HPDE6-E6E7 (cell line): ENCODE measurements around the gene NUP155.
"Not testable (repeated sequence)": the region's sequence is repeated elsewhere in the genome, so short reads cannot be mapped to it uniquely, and the experiment has no call there.

Experiments
- DNase-seq: peaks from one replicate; pipeline ENCODE4 v3.0.0; 2011; ENCODE audit warnings: missing footprints; ENCODE audit errors: extremely low spot score

The NUP155 gene

DNA sequence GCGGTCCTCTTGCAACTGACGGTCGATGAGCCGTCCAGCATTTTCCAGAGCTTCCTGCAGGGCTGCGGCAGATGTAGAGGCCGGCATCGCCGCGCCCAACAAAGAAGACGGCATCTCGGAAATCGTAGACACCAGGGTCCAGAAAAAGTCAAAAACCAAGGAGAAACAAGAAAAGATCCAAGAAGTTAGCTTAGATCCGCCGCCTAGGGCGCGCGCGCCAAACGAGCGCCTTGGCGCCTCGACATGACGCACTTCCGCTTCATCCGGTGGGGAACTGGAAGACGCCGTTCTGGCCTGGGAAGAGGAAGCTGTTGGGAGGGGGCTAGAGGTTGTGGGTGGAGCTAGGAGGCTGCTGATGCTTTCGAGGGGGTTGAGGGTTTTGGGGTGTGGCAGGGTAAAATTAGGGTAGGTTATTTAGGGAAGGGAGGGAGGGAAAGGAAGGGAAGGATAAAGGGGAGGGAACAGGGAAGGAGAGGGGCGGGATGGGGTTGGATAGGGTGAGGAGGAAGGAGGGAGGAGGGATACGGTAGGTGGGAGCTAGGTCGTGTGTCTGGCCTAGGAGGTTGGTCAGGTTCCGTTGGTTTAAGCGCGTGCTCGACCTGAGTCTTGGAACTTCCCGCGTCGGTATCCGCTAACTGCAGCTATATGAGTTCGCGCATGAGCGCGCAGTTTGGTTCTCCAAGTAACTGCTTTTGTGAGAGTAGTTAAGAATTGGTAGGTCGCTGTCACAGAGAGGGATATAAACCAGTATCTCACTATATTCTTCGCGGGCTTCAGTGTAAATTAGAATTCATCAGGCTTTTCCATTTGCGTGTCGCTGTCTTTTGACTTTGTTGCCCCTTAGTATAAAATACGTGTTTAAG, at the start of gene NUP155:
Gene NUP155 (minus strand): TSS at position 243 of the 863 bp plus-strand sequence. CDS start 129 bp downstream, at position 114.
- peak; percentile 91 for DNase-seq

DNA sequence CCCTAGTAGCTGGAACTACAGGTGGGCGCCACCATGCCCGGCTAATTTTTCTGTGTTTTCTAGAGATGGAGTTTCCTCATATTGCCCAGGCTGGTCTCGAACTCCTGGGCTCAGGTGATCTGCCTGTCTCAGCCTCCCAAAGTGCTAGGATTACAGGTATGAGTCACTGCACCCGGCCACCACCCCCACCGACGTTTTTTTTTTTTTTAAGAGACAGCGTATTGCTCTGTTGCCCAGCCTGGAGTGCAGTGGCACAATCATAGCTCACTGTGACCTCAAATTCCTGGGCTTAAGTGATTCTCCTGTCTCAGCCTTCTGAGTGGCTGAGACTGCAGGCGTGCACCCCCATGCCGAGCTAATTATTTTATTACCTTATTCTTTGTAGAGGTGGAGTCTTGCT, 46.4 kb upstream of the NUP155 start:
- DNase-seq = no peak

DNA sequence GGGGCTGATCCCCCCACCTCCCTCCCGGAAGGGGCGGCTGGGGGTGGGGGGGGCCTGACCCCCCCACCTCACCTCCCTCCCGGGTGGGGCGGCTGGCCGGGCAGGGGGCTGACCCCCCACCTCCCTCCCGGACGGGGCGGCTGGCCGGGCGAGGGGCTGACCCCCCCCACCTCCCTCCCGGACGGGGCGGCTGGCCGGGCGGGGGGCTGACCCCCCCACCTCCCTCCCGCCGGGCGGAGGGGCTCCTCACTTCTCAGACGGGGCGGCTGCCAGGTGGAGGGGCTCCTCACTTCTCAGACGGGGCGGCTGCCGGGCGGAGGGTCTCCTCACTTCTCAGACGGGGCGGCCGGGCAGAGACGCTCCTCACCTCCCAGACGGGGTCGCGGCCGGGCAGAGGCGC, 44.5 kb upstream of the NUP155 start:
- not testable (repeated sequence) for DNase-seq

DNA sequence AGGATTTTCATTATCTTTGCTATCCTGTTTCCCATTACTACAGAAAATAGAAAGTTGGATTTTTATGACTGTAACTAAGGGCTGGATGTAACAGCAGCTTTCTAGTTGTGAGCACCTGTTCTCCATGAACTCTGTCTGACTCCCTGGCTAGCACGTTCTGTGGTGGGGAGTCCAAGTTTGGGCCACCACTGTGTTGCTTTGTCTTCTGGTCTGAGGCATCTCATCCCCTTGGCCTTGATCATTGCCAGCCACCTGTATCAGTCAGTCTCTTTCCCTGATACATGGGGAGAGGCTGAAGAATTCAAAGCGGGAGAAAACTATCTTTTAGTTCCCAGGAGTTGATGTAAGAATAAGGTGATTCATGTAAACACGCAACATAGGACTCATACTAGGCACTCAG, 41.6 kb upstream of the NUP155 start:
- DNase-seq = no peak

DNA sequence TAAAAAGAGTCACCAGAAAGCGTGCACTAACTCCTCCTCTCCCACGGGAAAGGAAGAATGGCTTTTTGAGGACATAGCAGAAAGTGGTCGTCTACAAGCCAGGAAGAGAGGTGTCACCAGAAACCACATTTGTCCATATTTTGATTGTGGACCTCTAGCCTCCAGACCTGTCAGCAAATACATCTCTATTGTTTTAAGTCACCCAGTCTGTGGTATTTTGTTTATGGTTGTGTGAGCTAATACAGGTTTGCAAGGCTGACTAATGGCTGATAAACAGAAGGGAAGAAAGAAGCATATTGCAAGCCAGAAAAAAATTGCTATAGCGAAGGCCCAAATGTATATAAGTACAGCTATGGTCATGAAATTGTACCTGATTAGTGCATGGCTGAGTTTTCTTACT, 29.6 kb upstream of the NUP155 start:
- no peak for DNase-seq

DNA sequence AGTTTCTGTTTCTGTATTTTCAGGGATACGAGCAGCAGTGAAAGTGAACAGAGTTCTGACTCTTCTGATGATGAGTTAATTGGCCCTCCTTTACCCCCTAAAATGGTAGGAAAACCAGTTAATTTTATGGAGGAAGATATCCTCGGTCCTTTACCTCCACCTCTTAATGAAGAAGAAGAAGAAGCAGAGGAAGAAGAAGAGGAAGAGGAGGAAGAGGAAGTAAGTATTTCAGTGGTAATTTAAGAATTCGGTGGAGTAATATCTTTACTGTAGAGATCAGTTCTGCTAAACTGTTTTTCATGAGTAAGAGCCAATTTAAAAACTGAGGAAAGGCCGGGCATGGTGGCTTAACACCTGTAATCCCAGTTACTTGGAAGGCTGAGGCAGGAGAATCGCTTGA, 25.4 kb upstream of the NUP155 start:
- DNase-seq = no peak

DNA sequence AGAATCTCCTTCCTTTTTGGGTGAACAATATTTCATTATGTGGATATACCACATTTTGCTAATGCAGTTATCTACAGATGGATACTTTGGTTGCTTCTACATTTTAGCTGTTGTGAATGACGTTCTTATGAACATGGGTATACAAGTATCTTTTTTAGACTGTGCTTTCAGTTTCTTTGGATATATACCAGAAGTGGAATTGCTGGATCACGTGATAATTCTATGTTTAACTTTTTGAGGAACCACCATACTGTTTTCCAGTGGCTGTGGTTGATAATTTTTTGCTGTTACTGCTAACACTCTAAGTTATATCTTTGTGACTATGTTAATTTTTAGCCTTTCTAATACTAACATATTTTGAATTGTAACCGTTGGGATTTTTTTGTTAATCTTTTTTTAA, 20.7 kb upstream of the NUP155 start:
- DNase-seq = no peak

DNA sequence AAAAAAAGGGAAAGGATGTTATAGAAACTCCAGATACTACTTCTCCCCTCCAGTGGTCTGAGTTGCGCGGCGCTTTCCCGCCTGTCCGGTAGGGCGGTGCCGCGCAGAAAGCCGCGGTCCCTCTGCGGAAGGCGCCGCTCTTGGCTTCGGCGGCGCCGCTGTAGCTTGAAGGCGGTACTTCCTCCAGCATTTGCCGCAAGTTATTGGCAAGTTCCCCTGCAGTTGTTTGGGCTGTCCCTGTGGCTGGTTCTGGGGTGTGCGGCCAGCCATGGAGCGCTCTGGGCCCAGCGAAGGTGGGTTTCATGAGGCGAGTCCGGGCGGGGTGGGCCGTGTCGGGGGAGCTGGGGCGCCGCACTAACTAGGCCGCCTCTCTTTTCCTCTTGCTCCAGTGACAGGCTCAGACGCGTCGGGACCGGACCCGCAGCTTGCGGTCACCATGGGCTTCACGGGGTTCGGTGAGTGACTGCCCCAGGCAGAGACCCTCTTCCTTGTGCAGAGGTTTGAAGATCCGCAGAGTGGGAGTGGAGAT, 8.3 kb upstream of the NUP155 start, which contains the start of gene WDR70:
Gene WDR70 (plus strand): TSS at position 219 of the 529 bp plus-strand sequence. CDS start 50 bp downstream, at position 269.
- DNase-seq = peak; percentile 49

DNA sequence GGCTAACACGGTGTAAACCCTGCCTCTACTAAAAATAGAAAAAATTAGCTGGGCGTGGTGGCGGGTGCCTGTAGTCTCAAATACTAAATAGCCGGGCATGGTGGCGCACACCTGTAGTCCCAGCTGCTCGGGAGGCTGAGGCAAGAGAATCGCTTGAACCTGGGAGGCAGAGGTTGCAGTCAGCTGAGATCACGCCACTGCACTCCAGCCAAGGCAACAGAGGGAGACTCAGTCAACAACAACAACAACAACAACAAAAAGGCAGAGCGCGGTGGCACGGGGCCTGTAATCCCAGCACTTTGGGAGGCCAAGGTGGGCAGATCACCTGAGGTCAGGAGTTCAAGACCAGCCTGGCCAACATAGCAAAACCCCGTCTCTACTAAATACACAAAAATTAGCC, 7.2 kb upstream of the NUP155 start:
- not testable (repeated sequence) for DNase-seq

DNA sequence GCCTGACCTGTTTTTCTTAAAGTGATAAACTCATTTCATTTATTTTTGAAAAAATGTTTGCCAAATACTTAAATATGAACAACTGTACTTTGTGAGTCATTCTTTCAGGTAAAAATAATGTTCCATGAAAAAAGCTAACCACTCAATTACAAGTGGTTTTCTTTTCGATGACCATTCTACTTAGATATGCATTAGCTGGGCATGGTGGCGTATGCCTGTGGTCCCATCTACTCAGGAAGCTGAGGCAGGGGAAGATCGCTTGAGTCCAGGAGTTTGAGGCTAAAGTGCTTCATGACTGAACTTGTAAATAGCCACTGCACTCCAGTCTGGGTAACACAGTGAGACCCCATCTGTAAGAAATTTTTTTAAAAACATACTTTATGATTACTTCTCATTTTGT, 4.2 kb upstream of the NUP155 start:
- no peak for DNase-seq

DNA sequence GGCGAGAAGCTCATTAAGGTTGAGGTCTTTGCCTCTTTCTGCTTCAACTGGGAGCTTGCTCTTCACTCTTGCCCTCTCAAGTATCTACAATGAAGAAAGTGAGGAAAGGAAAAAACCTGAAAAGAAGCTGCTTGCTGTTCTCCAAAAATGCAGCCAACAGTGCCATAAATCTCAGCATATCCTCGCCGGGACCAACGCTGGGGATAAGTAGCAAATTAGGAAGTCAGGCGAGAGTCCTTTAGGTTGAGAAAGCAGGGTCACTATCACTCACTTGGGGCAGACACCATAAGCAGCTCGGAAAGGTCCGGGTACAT, 399 bp downstream of the NUP155 start:
- peak; percentile 38 for DNase-seq

DNA sequence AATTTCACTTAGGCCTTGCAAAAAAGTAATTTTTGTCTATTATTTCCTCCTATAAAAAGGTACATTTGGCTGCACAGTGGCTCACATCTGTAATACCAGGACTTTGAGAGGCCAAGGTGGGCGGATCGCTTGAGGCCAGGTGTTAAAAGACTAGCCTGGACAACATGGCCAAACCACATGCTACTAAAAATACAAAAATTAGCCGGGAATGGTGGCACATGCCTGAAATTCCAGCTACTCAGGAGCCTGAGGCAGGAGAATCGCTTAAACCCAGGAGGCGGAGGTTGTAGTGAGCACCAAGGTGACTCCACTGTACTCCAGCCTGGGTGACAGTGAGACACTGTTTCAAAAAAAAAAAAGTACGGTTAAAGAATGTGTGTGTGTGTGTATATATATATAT, 15.7 kb downstream of the NUP155 start:
- DNase-seq = no peak

DNA sequence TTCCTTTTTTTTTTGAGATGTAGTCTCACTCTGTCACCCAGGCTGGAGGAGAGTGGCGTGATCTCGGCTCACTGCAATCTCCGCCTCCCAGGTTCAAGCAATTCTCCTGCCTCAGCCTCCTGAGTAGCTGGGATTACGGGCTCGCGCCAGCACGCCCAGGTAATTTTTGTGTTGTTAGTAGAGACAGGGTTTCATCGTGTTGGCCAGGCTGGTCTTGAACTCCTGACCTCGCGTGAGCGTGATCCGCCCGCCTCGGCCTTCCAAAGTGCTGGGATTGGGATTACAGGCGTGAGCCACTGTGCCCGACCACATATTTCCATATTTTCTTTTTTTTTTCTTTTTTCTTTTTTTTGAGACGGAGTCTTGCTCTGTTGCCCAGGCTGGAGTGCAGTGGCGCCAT, 28.2 kb downstream of the NUP155 start:
- not testable (repeated sequence) for DNase-seq

DNA sequence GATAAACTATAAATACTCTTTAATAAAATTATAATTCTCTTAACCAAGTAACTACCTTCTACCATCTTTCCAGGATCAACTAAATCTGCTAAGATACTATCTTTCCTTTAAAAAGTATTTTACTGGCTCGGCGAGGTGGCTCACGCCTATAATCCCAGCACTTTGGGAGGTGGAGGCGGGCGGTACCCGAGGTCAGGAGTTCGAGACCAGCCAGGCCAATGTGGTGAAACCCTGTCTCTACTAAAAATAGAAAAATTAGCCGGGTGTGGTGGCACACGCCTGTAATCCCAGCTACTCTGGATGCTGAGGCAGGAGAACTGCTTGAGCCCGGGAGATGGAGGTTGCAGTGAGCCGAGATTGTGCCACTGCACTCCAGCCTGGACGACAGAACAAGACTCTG, 36.2 kb downstream of the NUP155 start:
- DNase-seq = not testable (repeated sequence)

DNA sequence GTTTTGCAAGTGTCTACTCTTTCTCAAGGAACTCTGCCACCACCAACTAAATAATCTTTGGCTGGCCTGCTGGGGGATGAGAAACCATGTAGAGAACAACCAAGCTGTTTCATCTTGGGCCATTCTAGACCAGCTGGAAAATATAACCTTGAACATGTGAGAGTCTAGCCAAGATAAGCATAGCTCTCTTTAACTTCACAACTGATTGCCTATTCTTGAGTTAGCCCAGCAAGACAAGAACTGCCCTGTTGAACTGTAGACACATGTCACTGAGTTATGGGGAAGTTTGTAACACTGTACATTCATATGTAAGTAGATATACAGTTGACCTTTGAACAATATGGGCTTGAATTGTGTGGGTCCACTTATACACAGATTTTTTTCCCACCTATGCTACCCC, 44.4 kb downstream of the NUP155 start:
- no peak for DNase-seq

DNA sequence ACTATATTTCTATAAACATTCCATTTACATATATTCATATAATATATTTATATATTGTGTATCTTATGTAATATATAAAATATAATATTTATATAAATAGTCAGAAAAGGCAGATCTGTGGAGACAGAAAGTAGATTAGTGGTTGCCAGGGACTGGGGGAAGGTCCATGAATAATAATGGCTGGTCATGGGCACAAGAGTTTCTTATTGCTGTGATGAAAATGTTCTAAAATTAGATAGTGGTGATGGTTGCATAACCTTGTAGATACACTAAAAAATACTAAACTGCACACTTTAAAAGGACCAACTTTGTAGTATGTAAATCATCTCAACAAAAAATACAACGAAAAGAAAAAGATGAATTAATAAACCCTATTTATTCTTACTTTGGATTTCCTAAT, 47.3 kb downstream of the NUP155 start:
- no peak for DNase-seq

DNA sequence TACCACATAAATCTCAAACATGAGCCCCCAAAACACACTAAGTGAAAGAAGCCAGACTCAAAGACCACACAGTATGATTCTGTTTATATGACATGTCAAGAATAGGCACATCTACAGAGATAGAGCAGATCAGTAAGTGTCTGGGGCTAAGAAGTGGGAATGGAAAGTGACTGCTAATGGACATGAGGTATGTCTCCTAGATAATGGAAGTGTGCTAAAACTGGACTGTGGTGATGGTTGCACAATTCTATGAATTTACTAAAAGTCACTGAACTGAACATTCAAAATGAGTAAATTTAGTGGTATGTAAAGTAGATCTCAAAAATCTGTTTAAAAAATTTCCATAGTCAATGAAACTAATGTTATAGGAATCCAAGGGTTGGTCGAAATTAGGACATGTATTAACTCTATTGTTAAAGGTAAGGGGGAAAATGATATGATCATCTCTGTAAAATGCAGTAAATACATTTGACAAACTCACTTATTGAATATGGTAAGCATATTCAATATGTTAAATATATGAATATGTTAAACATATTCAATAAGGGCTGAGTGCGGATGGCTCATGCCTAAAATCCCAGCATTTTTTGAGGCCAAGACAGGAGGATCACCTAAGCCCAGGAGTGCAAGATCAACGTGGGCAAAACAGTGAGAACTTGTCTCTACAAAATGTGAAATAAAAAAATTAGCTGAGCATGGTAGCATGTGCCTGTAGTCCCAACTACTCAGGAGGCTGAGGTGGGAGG, 51.7 kb downstream of the NUP155 start:
- DNase-seq = no peak

DNA sequence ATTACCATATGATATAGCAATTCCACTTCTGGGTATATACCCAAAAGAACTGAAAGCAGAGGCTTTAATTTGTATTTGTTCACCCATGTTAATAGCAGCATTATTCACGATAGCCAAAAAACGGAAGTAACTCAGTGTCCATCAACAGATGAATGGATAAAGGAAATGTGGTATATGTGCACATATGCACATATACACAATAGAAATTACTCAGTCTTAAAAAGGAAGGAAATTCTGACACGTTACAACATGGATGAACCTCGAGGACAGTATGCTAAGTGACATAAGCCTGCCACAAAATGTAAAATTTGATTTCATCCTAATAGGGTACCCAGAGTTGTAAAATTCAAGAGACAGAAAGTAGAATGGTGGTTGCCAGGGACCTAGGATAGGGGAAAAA, 54.9 kb downstream of the NUP155 start:
- no peak for DNase-seq

DNA sequence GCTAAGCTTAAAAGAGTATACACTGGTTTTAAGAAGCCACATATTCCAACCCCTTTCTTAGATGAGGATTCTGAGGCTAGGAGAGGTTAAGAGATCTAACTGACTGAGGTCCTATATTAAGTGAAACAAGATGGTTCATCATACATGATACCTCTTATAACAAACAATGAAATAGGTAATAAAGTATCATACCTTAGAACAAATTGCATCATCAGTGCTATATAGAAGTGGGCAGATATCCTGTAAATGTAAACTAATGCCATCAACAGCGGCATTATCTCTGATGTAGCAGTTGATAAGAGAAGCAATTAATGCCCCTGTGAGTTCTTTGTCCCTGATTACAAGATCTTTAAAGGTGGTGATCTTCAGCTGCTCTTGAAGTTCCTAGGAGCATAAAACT, 60.5 kb downstream of the NUP155 start:
- DNase-seq = no peak

DNA sequence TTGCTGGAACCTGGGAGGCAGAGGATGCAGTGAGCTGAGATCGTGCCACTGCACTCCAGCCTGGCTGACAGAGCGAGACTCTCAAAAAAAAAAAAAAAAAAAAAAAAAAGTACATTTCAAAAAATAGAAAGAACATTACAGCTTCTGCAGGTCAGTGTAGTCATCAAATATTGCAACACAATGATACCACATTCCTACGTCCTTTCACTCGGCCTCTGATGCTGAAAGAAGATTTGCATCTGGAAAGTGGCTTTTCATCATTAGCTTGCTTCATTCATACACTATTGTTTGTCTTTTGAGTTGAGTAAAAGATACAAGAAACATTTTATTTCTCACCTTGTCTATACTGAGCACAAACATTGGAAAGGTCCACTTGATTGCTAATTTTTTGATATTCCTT, 62.1 kb downstream of the NUP155 start:
- no peak for DNase-seq

DNA sequence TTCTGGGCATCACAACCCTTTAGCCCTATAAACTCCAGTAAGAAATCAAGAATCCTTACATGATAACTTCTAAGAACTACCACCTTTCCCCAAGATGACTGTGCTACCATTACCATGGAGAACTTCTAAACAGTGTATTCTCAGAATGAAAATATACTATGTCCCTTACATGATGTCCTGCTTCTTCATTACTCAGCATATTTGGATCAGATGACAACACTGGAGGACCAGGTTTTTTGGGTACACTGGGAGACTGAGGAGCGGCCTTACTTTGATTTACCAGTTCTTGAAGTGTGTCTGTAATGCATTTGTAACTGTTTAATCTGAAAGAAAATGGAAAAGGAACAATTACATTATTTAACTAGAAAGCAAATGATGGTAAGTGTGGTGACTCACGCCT, 66.0 kb downstream of the NUP155 start:
- DNase-seq = no peak

DNA sequence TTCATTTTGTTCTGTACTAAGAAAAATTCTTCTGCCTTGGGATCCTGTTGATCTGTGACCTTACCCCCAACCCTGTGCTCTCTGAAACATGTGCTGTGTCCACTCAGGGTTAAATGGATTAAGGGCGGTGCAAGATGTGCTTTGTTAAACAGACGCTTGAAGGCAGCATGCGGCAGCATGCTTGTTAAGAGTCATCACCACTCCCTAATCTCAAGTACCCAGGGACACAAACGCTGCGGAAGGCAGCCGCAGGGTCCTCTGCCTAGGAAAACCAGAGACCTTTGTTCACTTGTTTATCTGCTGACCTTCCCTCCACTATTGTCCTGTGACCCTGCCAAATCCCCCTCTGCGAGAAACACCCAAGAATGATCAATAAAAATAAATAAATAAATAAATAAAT, 74.6 kb downstream of the NUP155 start:
- not testable (repeated sequence) for DNase-seq
